Esophagus muscularis mucosa (tissue), 4 donors: Measurements from ENCODE around the gene CCDC141. TPM values are rescaled to one million over a fixed set of nuclear protein-coding genes. Genes with fewer than 3 reads are reported as not detected.
"Not testable (repeated sequence)": the region's sequence is repeated elsewhere in the genome, so short reads cannot be mapped to it uniquely, and the experiment has no call there.

Experiments used
- DNase-seq: peaks from one replicate; pipeline ENCODE4 v3.0.0-alpha.2; 2017; ENCODE audit errors: extremely low spot score
- H3K27ac ChIP-seq, 4 donors: fragments of 200-600 bp; sonication (generic); replicated peaks in 1 of 4; 1 replicate in 3 of 4; 2 replicates in 1 of 4; pipeline ENCODE4 v1.5.1; 2016 to 2019; ENCODE audit warnings: mild to moderate bottlenecking in 1 of 4
- H3K27me3 ChIP-seq, 4 donors: fragments of 200-600 bp; sonication (generic); one replicate each; pipeline versions ENCODE4 v1.5.1 to v1.6.0; 2016 to 2019
- H3K36me3 ChIP-seq, 4 donors: fragments of 200-600 bp; sonication (generic); one replicate each; pipeline ENCODE4 v1.5.1; 2016 to 2019
- H3K4me1 ChIP-seq, 4 donors: fragments of 200-600 bp; sonication (generic); one replicate each; pipeline ENCODE4 v1.5.1; 2016 to 2019
- H3K4me3 ChIP-seq, 4 donors: fragments of 200-600 bp; sonication (generic); 1 replicate in 2 of 4; 2 replicates in 2 of 4; pipeline ENCODE4 v1.5.1; 2016 to 2019; ENCODE audit warnings: mild to moderate bottlenecking in 4 of 4, moderate library complexity in 1 of 4
- H3K9me3 ChIP-seq, 4 donors: fragments of 200-600 bp; sonication (generic); 1 replicate in 3 of 4; 2 replicates in 1 of 4; pipeline ENCODE4 v1.5.1; 2016 to 2019
- CTCF ChIP-seq, 3 experiments: fragments of 200-600 bp in 2 of 3; fragments of 450-650 bp in 1 of 3; sonication (generic) in 2 of 3; IDR thresholded peaks; one replicate each; pipeline ENCODE4 v1.5.1; 2017 to 2019; ENCODE audit warnings: antibody characterized with exemption in 3 of 3, mild to moderate bottlenecking in 2 of 3, moderate library complexity in 1 of 3
- EP300 ChIP-seq: sonication (generic); formaldehyde crosslinking; IDR thresholded peaks from one replicate; pipeline ENCODE4 v1.6.1; 2017; ENCODE audit warnings: antibody characterized with exemption
- POLR2A ChIP-seq: fragments of 450-650 bp; IDR thresholded peaks from one replicate; pipeline ENCODE4 v1.6.1; 2017; ENCODE audit warnings: antibody characterized with exemption, moderate library complexity, mild to moderate bottlenecking, low read depth
- POLR2AphosphoS5 ChIP-seq, 2 donors: sonication (generic); formaldehyde crosslinking; IDR thresholded peaks; one replicate each; pipeline ENCODE4 v1.6.1; 2017; ENCODE audit warnings: antibody characterized with exemption in 2 of 2
- WGBS: methylation state at CpG from one replicate; pipeline ENCODE4 v1.1.5; 2018; 5-methylcytosine and 5-hydroxymethylcytosine counted together
- intact Hi-C: fragments of 100-400 bp; cut with DNase I; formaldehyde crosslinking; loops from one replicate; pipeline ENCODE4 v1.15.1; 2023
- total RNA-seq, 4 donors: library from RNA; depleted of rRNA; stranded (reverse); fragments of >200 nt; gene quantifications; one replicate each; pipeline versions ENCODE4 v1.1.0 to v1.2.1, GENCODE V29; 2016

CCDC141 gene
- total RNA-seq, 4 donors from 2014 or later, result 2.7 to 8.7 (median 4.1) TPM

- no peak overlapping the region for H3K4me3 ChIP-seq
- TF ChIP-seq POLR2AphosphoS5 (IDR thresholded peaks at IDR 0.05) (no peak), CTCF (IDR thresholded peaks at IDR 0.05) (no peak), EP300 (no peak), POLR2A (no peak)
- WGBS, result 75% methylated on average over 1 of the region's 1 CpG
- no peak for DNase-seq
- no peaks in the 10 kb centered on the region for H3K27me3 ChIP-seq
- no peak overlapping the region for H3K27ac ChIP-seq
- intact Hi-C loops, result no loop called here
- H3K4me1 ChIP-seq, result no peaks in the 10 kb centered on the region
- H3K36me3 ChIP-seq, result no peaks in the 10 kb centered on the region
- H3K9me3 ChIP-seq, result no peaks in the 10 kb centered on the region
Observed at GRCh38 chr2:178997067-178997466, 52.9 kb downstream of the CCDC141 start.

- intact Hi-C loops, result no loop called here
- no peak for DNase-seq
- WGBS, result 92% methylated on average over 3 of the region's 4 CpGs
- Histone ChIP-seq H3K36me3 (no peaks in the 10 kb centered on the region), H3K27me3 (no peaks in the 10 kb centered on the region), H3K4me3 (no peak overlapping the region), H3K4me1 (no peaks in the 10 kb centered on the region), H3K9me3 (no peaks in the 10 kb centered on the region), H3K27ac (no peak overlapping the region)
- TF ChIP-seq POLR2A (no peak), EP300 (no peak), CTCF (IDR thresholded peaks at IDR 0.05) (no peak), POLR2AphosphoS5 (IDR thresholded peaks at IDR 0.05) (no peak)
Observed at GRCh38 chr2:178994264-178994663, 55.7 kb downstream of the CCDC141 start.

- H3K4me3 ChIP-seq, result no peak overlapping the region
- H3K27me3 ChIP-seq, result no peaks in the 10 kb centered on the region
- 91% methylated on average over 2 of the region's 2 CpGs for WGBS
- no peaks in the 10 kb centered on the region for H3K9me3 ChIP-seq
- DNase-seq, result no peak
- H3K4me1 ChIP-seq, result no peaks in the 10 kb centered on the region
- no peak for TF ChIP-seq POLR2AphosphoS5 (IDR thresholded peaks at IDR 0.05)
- no peak for TF ChIP-seq POLR2A
- TF ChIP-seq CTCF (IDR thresholded peaks at IDR 0.05), result no peak
- TF ChIP-seq EP300, result no peak
- no peaks in the 10 kb centered on the region for H3K36me3 ChIP-seq
- H3K27ac ChIP-seq, result no peak overlapping the region
- intact Hi-C loops, result no loop called here
Observed at GRCh38 chr2:178993788-178994187, 56.1 kb downstream of the CCDC141 start.

GRCh38 chr2:178992719-178993118 is 57.2 kb downstream of the CCDC141 start:
- not testable (repeated sequence) for H3K4me3 ChIP-seq, H3K27me3 ChIP-seq

GRCh38 chr2:178990533-178991241 is 59.2 kb downstream of the CCDC141 start:
- intact Hi-C loops, result no loop called here
- Histone ChIP-seq H3K4me1 (no peaks in the 10 kb centered on the region), H3K27me3 (no peaks in the 10 kb centered on the region), H3K4me3 (no peak overlapping the region), H3K9me3 (no peaks in the 10 kb centered on the region), H3K36me3 (no peaks in the 10 kb centered on the region), H3K27ac (no peak overlapping the region)
- 67% methylated on average over 4 of the region's 4 CpGs for WGBS
- DNase-seq, result no peak
- TF ChIP-seq POLR2AphosphoS5 (IDR thresholded peaks at IDR 0.05), result no peak
- TF ChIP-seq EP300, result no peak
- no peak for TF ChIP-seq POLR2A
- no peak for TF ChIP-seq CTCF (IDR thresholded peaks at IDR 0.05)

More at GRCh38 chr2:178992719-178993118, 57.2 kb downstream of the CCDC141 start:
- H3K27ac ChIP-seq, DNase-seq, H3K4me1 ChIP-seq, intact Hi-C loops, H3K9me3 ChIP-seq, H3K36me3 ChIP-seq: not testable (repeated sequence)
- 75% methylated on average over 3 of the region's 3 CpGs for WGBS

- H3K4me1 ChIP-seq, intact Hi-C loops, H3K4me3 ChIP-seq, H3K27me3 ChIP-seq, H3K9me3 ChIP-seq, H3K27ac ChIP-seq, H3K36me3 ChIP-seq, DNase-seq: not testable (repeated sequence)
- 100% methylated on average over 1 of the region's 1 CpG for WGBS
Observed at GRCh38 chr2:178989424-178989823, 60.5 kb downstream of the CCDC141 start.

GRCh38 chr2:178982652-178983051 is 67.3 kb downstream of the CCDC141 start:
- H3K4me3 ChIP-seq, H3K27me3 ChIP-seq, H3K9me3 ChIP-seq, DNase-seq, H3K4me1 ChIP-seq, intact Hi-C loops, H3K36me3 ChIP-seq, H3K27ac ChIP-seq: not testable (repeated sequence)
- 94% methylated on average over 9 of the region's 10 CpGs for WGBS
